NCI-H2107 treated with DMSO at 0.1 percent for 48 hours (cell line): ENCODE results near the gene CD34.
"Not testable (repeated sequence)": the region's sequence is repeated elsewhere in the genome, so short reads cannot be mapped to it uniquely, and the experiment has no call there.

Experiments
- DNase-seq: peaks from one replicate; lab custom pipeline; 2025; ENCODE audit not compliant: unreplicated experiment; lab: John Stamatoyannopoulos, UW

Gene CD34

GRCh38 chr1:207933205-207933800 lies 22.4 kb upstream of the CD34 start:
- no peak for DNase-seq

- DNase-seq, result no peak
Measured at GRCh38 chr1:207926984-207927383, 16.1 kb upstream of the CD34 start.

- DNase-seq, result not testable (repeated sequence)
Measured at GRCh38 chr1:207925969-207926368, 15.0 kb upstream of the CD34 start.

- DNase-seq, result no peak
Measured at GRCh38 chr1:207925210-207925609, 14.3 kb upstream of the CD34 start.

GRCh38 chr1:207923561-207923960 lies 12.6 kb upstream of the CD34 start:
- DNase-seq, result no peak

- DNase-seq, result no peak
Measured at GRCh38 chr1:207923121-207923520, 12.2 kb upstream of the CD34 start.

- no peak for DNase-seq
Measured at GRCh38 chr1:207922554-207922953, 11.6 kb upstream of the CD34 start.

- DNase-seq, result no peak
Measured at GRCh38 chr1:207921321-207921720, 10.4 kb upstream of the CD34 start.

GRCh38 chr1:207920444-207921021 lies 9.6 kb upstream of the CD34 start:
- DNase-seq, result no peak

GRCh38 chr1:207919523-207920170 lies 8.7 kb upstream of the CD34 start:
- DNase-seq, result no peak

- no peak for DNase-seq
Measured at GRCh38 chr1:207918581-207918980, 7.7 kb upstream of the CD34 start.

GRCh38 chr1:207918011-207918410 lies 7.1 kb upstream of the CD34 start:
- no peak for DNase-seq

GRCh38 chr1:207917080-207917479 lies 6.2 kb upstream of the CD34 start:
- DNase-seq, result no peak

- DNase-seq, result no peak
Measured at GRCh38 chr1:207913951-207914350, 3.0 kb upstream of the CD34 start.

- DNase-seq, result no peak
Measured at GRCh38 chr1:207911856-207912760, 1.2 kb upstream of the CD34 start.

GRCh38 chr1:207909687-207910086 lies 1.2 kb downstream of the CD34 start:
- no peak for DNase-seq

GRCh38 chr1:207908107-207908734 lies 2.7 kb downstream of the CD34 start:
- DNase-seq, result no peak

GRCh38 chr1:207904391-207904790 lies 6.5 kb downstream of the CD34 start:
- DNase-seq, result no peak

GRCh38 chr1:207903767-207904166 lies 7.2 kb downstream of the CD34 start:
- DNase-seq, result no peak

- DNase-seq, result no peak
Measured at GRCh38 chr1:207903053-207903452, 7.9 kb downstream of the CD34 start.

- DNase-seq, result no peak
Measured at GRCh38 chr1:207902566-207902965, 8.4 kb downstream of the CD34 start.
